ENCODE results near the gene LNP1. TPM values are rescaled to one million over a fixed set of nuclear protein-coding genes. Genes with fewer than 3 reads are reported as not detected.

LNP1 gene
- total and polyA plus RNA-seq, 2 of the 13 experiments (the other 11 are each of a cell fraction or from before 2014, with no cell fraction given), result 3.6 to 7.0 TPM

DNA sequence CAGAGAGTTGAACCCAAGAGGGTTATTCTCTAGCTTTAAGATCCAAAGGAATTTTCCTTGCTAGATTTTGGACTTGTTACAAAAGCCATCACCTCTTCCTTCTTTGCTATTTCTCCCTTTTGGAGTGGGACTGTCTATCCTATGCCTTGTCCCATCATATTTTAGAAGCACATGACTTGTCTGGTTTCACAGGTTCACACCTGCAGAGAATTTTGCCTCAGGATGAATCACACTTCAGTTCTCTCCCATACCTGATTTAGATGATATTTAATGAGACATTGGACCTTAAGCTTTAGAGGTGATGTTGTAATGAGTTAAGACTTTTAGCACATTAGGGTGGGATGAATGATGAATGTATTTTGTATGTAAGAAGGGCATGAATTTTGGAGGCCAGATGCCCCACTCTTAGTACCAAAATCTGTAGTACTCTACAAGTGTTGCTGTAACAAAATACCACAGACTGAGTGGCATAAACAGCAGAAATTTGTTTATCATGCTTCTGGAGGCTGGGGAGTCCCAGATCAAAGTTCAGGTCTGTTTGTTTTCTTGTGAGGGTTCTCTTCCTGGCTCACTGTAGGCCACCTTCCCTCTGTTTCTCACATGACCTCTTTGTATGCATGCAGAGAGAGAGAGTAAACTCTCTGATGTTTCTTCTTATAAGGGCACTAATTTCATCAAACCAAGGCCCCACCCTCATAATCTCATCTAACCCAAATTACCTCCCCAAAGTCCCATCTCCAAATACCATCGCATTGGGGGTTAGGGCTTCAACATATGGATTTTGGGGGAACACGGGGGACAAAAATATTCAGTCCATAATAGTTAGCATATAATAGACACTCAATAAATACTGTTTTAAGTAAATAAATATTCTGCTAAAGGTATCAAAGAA is 10.0 kb downstream of the LNP1 start (continued):
- TF ChIP-seq ZNF598 (CRISPR knock-in tag; IDR thresholded peaks at IDR 0.05; ENCODE audit: borderline replicate concordance) (no peak), ZNF776 (CRISPR knock-in tag; IDR thresholded peaks at IDR 0.05) (no peak), ZNF775 (CRISPR knock-in tag; IDR thresholded peaks at IDR 0.05; ENCODE audit: borderline replicate concordance) (no peak), NAIF1 (CRISPR knock-in tag; IDR thresholded peaks at IDR 0.05; ENCODE audit: borderline replicate concordance) (no peak), SAP130 (CRISPR knock-in tag; IDR thresholded peaks at IDR 0.05; ENCODE audit: low read depth) (peak; percentile 46), ZMYM2 (CRISPR knock-in tag; IDR thresholded peaks at IDR 0.05) (no peak), SMAD1 (CRISPR knock-in tag; IDR thresholded peaks at IDR 0.05; ENCODE audit: borderline replicate concordance, low read depth) (no peak), REPIN1 (CRISPR knock-in tag; IDR thresholded peaks at IDR 0.05; ENCODE audit: borderline replicate concordance, low read depth) (no peak), PHF21A (CRISPR knock-in tag; IDR thresholded peaks at IDR 0.05) (no peak), ZNF12 (CRISPR knock-in tag; IDR thresholded peaks at IDR 0.05) (peak; percentile 73; the same call in 1 of the 2 replicates), KDM3A (CRISPR knock-in tag; IDR thresholded peaks at IDR 0.05; ENCODE audit: low read depth) (no peak), SOX13 (IDR thresholded peaks at IDR 0.05) (no peak), SOX13 (CRISPR knock-in tag; conservative IDR thresholded peaks at IDR 0.05 in 1 of 2, IDR thresholded peaks at IDR 0.05 in 1 of 2) (peak in 1 of 2 experiments; percentile 58; a peak in 2 of 4 replicates), FOXK2 (IDR thresholded peaks at IDR 0.05) (no peak), ZNF343 (CRISPR knock-in tag; IDR thresholded peaks at IDR 0.05) (no peak), CREM (IDR thresholded peaks at IDR 0.05) (0 out of 2 replicates have a peak, but pooled peaks have one; percentile 18), CREM (CRISPR knock-in tag; IDR thresholded peaks at IDR 0.05) (no peak), TCF7 (IDR thresholded peaks at IDR 0.05; ENCODE audit: low read depth) (peak; percentile 16; the same call in 1 of the 2 replicates)
- TF ChIP-seq, protein P1, sequence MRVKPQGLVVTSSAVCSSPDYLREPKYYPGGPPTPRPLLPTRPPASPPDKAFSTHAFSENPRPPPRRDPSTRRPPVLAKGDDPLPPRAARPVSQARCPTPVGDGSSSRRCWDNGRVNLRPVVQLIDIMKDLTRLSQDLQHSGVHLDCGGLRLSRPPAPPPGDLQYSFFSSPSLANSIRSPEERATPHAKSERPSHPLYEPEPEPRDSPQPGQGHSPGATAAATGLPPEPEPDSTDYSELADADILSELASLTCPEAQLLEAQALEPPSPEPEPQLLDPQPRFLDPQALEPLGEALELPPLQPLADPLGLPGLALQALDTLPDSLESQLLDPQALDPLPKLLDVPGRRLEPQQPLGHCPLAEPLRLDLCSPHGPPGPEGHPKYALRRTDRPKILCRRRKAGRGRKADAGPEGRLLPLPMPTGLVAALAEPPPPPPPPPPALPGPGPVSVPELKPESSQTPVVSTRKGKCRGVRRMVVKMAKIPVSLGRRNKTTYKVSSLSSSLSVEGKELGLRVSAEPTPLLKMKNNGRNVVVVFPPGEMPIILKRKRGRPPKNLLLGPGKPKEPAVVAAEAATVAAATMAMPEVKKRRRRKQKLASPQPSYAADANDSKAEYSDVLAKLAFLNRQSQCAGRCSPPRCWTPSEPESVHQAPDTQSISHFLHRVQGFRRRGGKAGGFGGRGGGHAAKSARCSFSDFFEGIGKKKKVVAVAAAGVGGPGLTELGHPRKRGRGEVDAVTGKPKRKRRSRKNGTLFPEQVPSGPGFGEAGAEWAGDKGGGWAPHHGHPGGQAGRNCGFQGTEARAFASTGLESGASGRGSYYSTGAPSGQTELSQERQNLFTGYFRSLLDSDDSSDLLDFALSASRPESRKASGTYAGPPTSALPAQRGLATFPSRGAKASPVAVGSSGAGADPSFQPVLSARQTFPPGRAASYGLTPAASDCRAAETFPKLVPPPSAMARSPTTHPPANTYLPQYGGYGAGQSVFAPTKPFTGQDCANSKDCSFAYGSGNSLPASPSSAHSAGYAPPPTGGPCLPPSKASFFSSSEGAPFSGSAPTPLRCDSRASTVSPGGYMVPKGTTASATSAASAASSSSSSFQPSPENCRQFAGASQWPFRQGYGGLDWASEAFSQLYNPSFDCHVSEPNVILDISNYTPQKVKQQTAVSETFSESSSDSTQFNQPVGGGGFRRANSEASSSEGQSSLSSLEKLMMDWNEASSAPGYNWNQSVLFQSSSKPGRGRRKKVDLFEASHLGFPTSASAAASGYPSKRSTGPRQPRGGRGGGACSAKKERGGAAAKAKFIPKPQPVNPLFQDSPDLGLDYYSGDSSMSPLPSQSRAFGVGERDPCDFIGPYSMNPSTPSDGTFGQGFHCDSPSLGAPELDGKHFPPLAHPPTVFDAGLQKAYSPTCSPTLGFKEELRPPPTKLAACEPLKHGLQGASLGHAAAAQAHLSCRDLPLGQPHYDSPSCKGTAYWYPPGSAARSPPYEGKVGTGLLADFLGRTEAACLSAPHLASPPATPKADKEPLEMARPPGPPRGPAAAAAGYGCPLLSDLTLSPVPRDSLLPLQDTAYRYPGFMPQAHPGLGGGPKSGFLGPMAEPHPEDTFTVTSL (CRISPR knock-in tag; IDR thresholded peaks at IDR 0.05; ENCODE audit: borderline replicate concordance), result peak; percentile 52; the same call in 1 of the 2 replicates
- TF ChIP-seq, protein P2, sequence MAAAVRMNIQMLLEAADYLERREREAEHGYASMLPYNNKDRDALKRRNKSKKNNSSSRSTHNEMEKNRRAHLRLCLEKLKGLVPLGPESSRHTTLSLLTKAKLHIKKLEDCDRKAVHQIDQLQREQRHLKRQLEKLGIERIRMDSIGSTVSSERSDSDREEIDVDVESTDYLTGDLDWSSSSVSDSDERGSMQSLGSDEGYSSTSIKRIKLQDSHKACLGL (CRISPR knock-in tag; IDR thresholded peaks at IDR 0.05), result no peak
- TF ChIP-seq, protein P3, sequence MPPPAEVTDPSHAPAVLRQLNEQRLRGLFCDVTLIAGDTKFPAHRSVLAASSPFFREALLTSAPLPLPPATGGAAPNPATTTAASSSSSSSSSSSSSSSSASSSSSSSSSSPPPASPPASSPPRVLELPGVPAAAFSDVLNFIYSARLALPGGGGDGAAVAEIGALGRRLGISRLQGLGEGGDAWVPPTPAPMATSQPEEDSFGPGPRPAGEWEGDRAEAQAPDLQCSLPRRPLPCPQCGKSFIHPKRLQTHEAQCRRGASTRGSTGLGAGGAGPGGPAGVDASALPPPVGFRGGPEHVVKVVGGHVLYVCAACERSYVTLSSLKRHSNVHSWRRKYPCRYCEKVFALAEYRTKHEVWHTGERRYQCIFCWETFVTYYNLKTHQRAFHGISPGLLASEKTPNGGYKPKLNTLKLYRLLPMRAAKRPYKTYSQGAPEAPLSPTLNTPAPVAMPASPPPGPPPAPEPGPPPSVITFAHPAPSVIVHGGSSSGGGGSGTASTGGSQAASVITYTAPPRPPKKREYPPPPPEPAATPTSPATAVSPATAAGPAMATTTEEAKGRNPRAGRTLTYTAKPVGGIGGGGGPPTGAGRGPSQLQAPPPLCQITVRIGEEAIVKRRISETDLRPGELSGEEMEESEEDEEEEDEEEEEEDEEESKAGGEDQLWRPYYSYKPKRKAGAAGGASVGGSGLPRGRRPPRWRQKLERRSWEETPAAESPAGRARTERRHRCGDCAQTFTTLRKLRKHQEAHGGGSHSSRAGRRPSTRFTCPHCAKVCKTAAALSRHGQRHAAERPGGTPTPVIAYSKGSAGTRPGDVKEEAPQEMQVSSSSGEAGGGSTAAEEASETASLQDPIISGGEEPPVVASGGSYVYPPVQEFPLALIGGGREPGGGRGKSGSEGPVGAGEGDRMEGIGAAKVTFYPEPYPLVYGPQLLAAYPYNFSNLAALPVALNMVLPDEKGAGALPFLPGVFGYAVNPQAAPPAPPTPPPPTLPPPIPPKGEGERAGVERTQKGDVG (CRISPR knock-in tag; IDR thresholded peaks at IDR 0.05; ENCODE audit: borderline replicate concordance), result no peak
